Lung (tissue), 13 donors: ENCODE results near the gene PFKFB4. TPM values are rescaled to one million over a fixed set of nuclear protein-coding genes. Genes with fewer than 3 reads are reported as not detected.

Experiments used
- ATAC-seq: fragments of 200-7000 bp; cut with Tn5 transposase; one replicate; pipeline ENCODE4 v1.9.1; 2020; ENCODE audit warnings: moderate number of reproducible peaks; ENCODE audit not compliant: insufficient read depth, low FRiP score
- DNase-seq, 3 donors: peaks; one replicate each; pipeline ENCODE4 v3.0.0-alpha.2; 2013 to 2017
- H3K27ac ChIP-seq, 2 donors: one replicate each; pipeline ENCODE4 v1.5.1; 2013; ENCODE audit warnings: mild to moderate bottlenecking in 2 of 2, moderate library complexity in 2 of 2, control low read depth in 1 of 2, inconsistent platforms in 1 of 2, low read depth in 1 of 2, low read length in 1 of 2
- H3K27me3 ChIP-seq, 3 donors: one replicate each; pipeline ENCODE4 v1.5.1; 2013; ENCODE audit warnings: low read length in 2 of 3; ENCODE audit not compliant: control insufficient read depth in 3 of 3, insufficient read depth in 3 of 3
- H3K36me3 ChIP-seq, 4 donors: one replicate each; pipeline ENCODE4 v1.5.1; 2013; ENCODE audit warnings: low read length in 4 of 4, mild to moderate bottlenecking in 1 of 4, moderate library complexity in 1 of 4; ENCODE audit not compliant: control insufficient read depth in 4 of 4, insufficient read depth in 4 of 4
- H3K4me1 ChIP-seq, 5 donors: one replicate each; pipeline ENCODE4 v1.5.1; 2013; ENCODE audit warnings: low read length in 5 of 5, mild to moderate bottlenecking in 2 of 5, moderate library complexity in 1 of 5; ENCODE audit not compliant: control insufficient read depth in 5 of 5, insufficient read depth in 5 of 5
- H3K4me3 ChIP-seq: one replicate; pipeline ENCODE4 v1.5.1; 2013; ENCODE audit warnings: mild to moderate bottlenecking, control low read depth, moderate library complexity
- H3K9ac ChIP-seq, 2 donors: one replicate each; pipeline ENCODE4 v1.5.1; 2013; ENCODE audit warnings: low read length in 2 of 2, control low read depth in 1 of 2; ENCODE audit not compliant: insufficient read depth in 1 of 2
- H3K9me3 ChIP-seq, 4 donors: one replicate each; pipeline ENCODE4 v1.5.1; 2013; ENCODE audit warnings: low read length in 3 of 4, mild to moderate bottlenecking in 1 of 4, moderate library complexity in 1 of 4; ENCODE audit not compliant: control insufficient read depth in 4 of 4, insufficient read depth in 3 of 4
- WGBS, 2 donors: extraction: QIAGEN DNeasy Blood & Tissue Kit; methylation state at CpG; one replicate each; pipeline ENCODE4 v1.1.7; 2013; 5-methylcytosine and 5-hydroxymethylcytosine counted together
- polyA plus RNA-seq, 2 donors: library from polyadenylated mRNA; stranded (reverse); fragments of 200-250 nt; gene quantifications; one replicate each; pipeline ENCODE4 v1.2.1, GENCODE V29; 2013
- small RNA-seq: library from RNA; depleted of rRNA; stranded (forward); fragments of <200 nt; gene quantifications from one replicate; pipeline ENCODE3, GENCODE V24; 2014; ENCODE audit warnings: low replicate concordance
- total RNA-seq, 2 donors: library from RNA; depleted of rRNA in 1 of 2; stranded (reverse); fragments of >200 nt in 1 of 2; gene quantifications; one replicate each; pipeline ENCODE4 v1.2.1, GENCODE V29; 2014 to 2021
- TF ChIP-seq, protein P1 (sequence below): IDR thresholded peaks from 2 replicates; pipeline ENCODE4 v1.5.1; 2012; ENCODE audit warnings: mild to moderate bottlenecking; ENCODE audit errors: control extremely low read depth, extremely low read depth
- donor health status: control.
- donor health status: control.
- donor health status: Bipolar disorder and iron deficiency.
- donor health status: healthy.
- donor health status: DM: yes; HTN: yes; CAD: no.

The PFKFB4 gene
- total and polyA plus RNA-seq, 4 donors: 3.6 to 15.9 (median 12.1) TPM

DNA sequence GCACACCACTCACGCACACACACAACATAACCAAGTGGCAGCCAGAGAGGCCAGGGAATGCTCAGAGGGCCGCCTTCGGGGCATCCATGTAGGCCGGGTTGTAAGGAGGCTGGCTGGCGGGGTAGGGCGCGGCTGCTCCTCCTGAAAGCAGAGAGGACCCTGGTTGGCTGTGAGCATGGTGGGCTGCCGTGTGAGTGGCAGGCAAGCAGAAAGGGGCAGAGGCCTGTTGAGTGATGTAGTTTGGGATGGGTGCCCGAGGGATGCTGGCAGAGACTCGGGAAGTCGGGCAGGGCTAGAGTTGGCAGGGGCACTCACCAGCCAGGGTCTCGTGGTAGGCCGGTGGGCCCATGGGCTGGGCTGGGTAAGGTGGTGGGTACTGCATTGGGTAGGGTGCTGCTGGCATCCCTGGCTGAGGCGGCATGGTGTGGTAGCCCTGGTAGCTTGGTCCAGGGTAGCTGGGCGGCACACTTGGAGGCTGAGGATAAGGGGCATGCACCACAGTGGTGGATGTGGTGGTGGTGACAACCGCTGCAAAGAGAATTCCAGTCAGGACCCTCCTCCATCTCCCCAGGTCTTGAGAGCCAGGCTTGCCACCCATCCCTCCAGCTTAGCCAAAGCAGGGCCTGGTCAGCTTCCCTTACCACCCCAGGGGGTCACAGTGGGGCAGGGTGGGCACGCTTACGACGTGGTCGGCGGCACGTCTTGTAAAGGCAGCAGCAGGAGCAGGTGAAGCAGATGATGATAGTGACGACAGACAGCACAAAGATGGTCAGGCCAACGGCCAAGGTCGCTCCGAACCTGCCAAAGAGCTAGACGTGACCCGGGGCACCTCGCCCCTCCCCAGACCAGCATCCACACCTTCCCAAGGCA, 87.3 kb downstream of the PFKFB4 start:
- no peaks in the 10 kb centered on the region for H3K9me3 ChIP-seq
- DNase-seq (no peak), ATAC-seq (no peak)
- H3K4me3 ChIP-seq: no peak overlapping the region
- TF ChIP-seq, protein P1, sequence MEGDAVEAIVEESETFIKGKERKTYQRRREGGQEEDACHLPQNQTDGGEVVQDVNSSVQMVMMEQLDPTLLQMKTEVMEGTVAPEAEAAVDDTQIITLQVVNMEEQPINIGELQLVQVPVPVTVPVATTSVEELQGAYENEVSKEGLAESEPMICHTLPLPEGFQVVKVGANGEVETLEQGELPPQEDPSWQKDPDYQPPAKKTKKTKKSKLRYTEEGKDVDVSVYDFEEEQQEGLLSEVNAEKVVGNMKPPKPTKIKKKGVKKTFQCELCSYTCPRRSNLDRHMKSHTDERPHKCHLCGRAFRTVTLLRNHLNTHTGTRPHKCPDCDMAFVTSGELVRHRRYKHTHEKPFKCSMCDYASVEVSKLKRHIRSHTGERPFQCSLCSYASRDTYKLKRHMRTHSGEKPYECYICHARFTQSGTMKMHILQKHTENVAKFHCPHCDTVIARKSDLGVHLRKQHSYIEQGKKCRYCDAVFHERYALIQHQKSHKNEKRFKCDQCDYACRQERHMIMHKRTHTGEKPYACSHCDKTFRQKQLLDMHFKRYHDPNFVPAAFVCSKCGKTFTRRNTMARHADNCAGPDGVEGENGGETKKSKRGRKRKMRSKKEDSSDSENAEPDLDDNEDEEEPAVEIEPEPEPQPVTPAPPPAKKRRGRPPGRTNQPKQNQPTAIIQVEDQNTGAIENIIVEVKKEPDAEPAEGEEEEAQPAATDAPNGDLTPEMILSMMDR: no peak
- peaks cover 0 to 22% (median 16%) of the 10 kb centered on the region in 4 donors for H3K36me3 ChIP-seq
- H3K27ac ChIP-seq: peak overlapping the region in 1 of 2 donors; percentile 20
- 88 to 89% methylated on average over 29 of the region's 29 CpGs for WGBS, 2 donors
- peaks cover 0 to 40% (median 26%) of the 10 kb centered on the region in 5 donors for H3K4me1 ChIP-seq
- no peak overlapping the region for H3K9ac ChIP-seq
- no peaks in the 10 kb centered on the region for H3K27me3 ChIP-seq

DNA sequence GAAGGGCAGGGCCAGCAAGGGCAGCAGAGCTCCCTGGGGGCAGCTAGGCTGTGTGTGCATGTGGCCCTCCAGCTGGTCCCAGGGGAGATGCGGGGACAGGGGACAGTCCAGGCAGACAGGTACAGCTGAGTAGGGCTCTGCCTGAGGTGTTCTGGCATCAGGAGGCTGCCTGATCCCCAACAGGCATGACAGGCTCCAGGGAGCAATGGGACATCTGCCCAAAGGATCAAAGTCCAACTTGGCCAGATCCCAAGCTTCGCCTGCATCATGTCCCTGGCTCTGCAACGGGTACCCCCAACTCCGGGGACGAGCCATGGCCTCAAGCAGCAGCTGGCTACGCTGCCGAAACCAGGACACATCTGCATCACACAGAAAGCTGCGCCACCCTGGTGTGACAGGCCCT, 88.3 kb downstream of the PFKFB4 start:
- Histone ChIP-seq H3K27ac (peak overlapping the region in 1 of 2 donors; percentile 98), H3K27me3 (no peaks in the 10 kb centered on the region), H3K4me1 (peaks cover 0 to 38% (median 22%) of the 10 kb centered on the region in 5 donors), H3K9me3 (no peaks in the 10 kb centered on the region), H3K4me3 (no peak overlapping the region), H3K9ac (peak overlapping the region in 1 of 2 donors; percentile 2), H3K36me3 (peaks cover 0 to 24% (median 17%) of the 10 kb centered on the region in 4 donors)
- ATAC-seq (no peak), DNase-seq (no peak)
- WGBS, 2 donors: 79 to 91% methylated on average over 8 of the region's 8 CpGs
- TF ChIP-seq, protein P1: no peak

Small RNA genes lying within 50 kb of the gene (small RNA-seq; reads per million reads assigned to genes)
- not detected for gene MIR6823

Other genes starting within 250 kb of the PFKFB4 start
- not detected for gene SPINK8, start 223.1 kb downstream of the PFKFB4 start, total RNA-seq
- not detected for gene SPINK8, start 223.1 kb downstream of the PFKFB4 start, polyA plus RNA-seq
- not detected for gene FBXW12, start 184.6 kb downstream of the PFKFB4 start, total RNA-seq
- not detected for gene FBXW12, start 184.6 kb downstream of the PFKFB4 start, polyA plus RNA-seq
- gene PLXNB1, start 126.7 kb downstream of the PFKFB4 start, total RNA-seq: 100 to 1,000 TPM in 1 of 2 donors, 10 to 100 TPM in 1; 89.8 to 123 TPM
- 10 to 100 TPM; 36.0 to 82.4 TPM for gene PLXNB1, start 126.7 kb downstream of the PFKFB4 start, polyA plus RNA-seq
- 10 to 100 TPM in 1 of 2 donors, 1 to 10 TPM in 1; 8.4 to 14.4 TPM for gene CCDC51, start 116.7 kb downstream of the PFKFB4 start, total RNA-seq
- 10 to 100 TPM in 1 of 2 donors, 1 to 10 TPM in 1; 6.6 to 13.8 TPM for gene CCDC51, start 116.7 kb downstream of the PFKFB4 start, polyA plus RNA-seq
- 100 to 1,000 TPM; 152 to 176 TPM for gene TMA7, start 116.5 kb downstream of the PFKFB4 start, total RNA-seq
- 100 to 1,000 TPM; 302 to 985 TPM for gene TMA7, start 116.5 kb downstream of the PFKFB4 start, polyA plus RNA-seq
- gene ATRIP, start 110.1 kb downstream of the PFKFB4 start, total RNA-seq: 1 to 10 TPM; 7.1 to 7.6 TPM
- 1 to 10 TPM; 4.8 to 5.4 TPM for gene ATRIP, start 110.1 kb downstream of the PFKFB4 start, polyA plus RNA-seq
- gene SHISA5, start 52.6 kb downstream of the PFKFB4 start, total RNA-seq: 100 to 1,000 TPM in 1 of 2 donors, 10 to 100 TPM in 1; 70.5 to 184 TPM
- 100 to 1,000 TPM in 1 of 2 donors, 10 to 100 TPM in 1; 87.2 to 176 TPM for gene SHISA5, start 52.6 kb downstream of the PFKFB4 start, polyA plus RNA-seq
- under 1 TPM in 1 of 2 donors, not detected in 1; 0.18 TPM for gene UCN2, start 7.0 kb upstream of the PFKFB4 start, total RNA-seq
- gene UCN2, start 7.0 kb upstream of the PFKFB4 start, polyA plus RNA-seq: under 1 TPM; 0.07 to 0.16 TPM
- 10 to 100 TPM in 1 of 2 donors, 1 to 10 TPM in 1; 8.9 to 18.7 TPM for gene COL7A1, start 38.5 kb upstream of the PFKFB4 start, total RNA-seq
- 1 to 10 TPM; 4.3 to 8.2 TPM for gene COL7A1, start 38.5 kb upstream of the PFKFB4 start, polyA plus RNA-seq
- 100 to 1,000 TPM in 1 of 2 donors, 10 to 100 TPM in 1; 98.5 to 188 TPM for gene UQCRC1, start 52.8 kb upstream of the PFKFB4 start, total RNA-seq
- 100 to 1,000 TPM; 164 to 225 TPM for gene UQCRC1, start 52.8 kb upstream of the PFKFB4 start, polyA plus RNA-seq
- not detected for gene TMEM89, start 65.0 kb upstream of the PFKFB4 start, total RNA-seq
- under 1 TPM in 1 of 2 donors, not detected in 1; 0.22 TPM for gene TMEM89, start 65.0 kb upstream of the PFKFB4 start, polyA plus RNA-seq
- gene SLC26A6, start 78.7 kb upstream of the PFKFB4 start, total RNA-seq: 10 to 100 TPM; 14.6 to 24.5 TPM
- gene SLC26A6, start 78.7 kb upstream of the PFKFB4 start, polyA plus RNA-seq: 10 to 100 TPM; 16.3 to 22.9 TPM
- gene CELSR3, start 106.1 kb upstream of the PFKFB4 start, total RNA-seq: 1 to 10 TPM; 1.7 to 2.0 TPM
- gene CELSR3, start 106.1 kb upstream of the PFKFB4 start, polyA plus RNA-seq: 1 to 10 TPM in 1 of 2 donors, under 1 TPM in 1; 0.71 to 1.2 TPM
- gene NCKIPSD, start 129.1 kb upstream of the PFKFB4 start, total RNA-seq: 10 to 100 TPM; 10.2 to 22.0 TPM
- 10 to 100 TPM in 1 of 2 donors, 1 to 10 TPM in 1; 9.0 to 13.0 TPM for gene NCKIPSD, start 129.1 kb upstream of the PFKFB4 start, polyA plus RNA-seq
- 100 to 1,000 TPM in 1 of 2 donors, 10 to 100 TPM in 1; 54.3 to 128 TPM for gene IP6K2, start 160.4 kb upstream of the PFKFB4 start, total RNA-seq
- 10 to 100 TPM; 55.2 to 67.6 TPM for gene IP6K2, start 160.4 kb upstream of the PFKFB4 start, polyA plus RNA-seq